BJ (cell line): ENCODE data around the gene TMEM198. TPM values are rescaled to one million over a fixed set of nuclear protein-coding genes. Genes with fewer than 3 reads are reported as not detected.

Experiments used
- CTCF ChIA-PET: fragments of 350-600 bp; formaldehyde crosslinking; extraction: SDS; loops from one replicate; lab custom pipeline; 2021; ENCODE audit warnings: antibody characterized with exemption, inconsistent platforms; lab: Yijun Ruan, JAX
- POLR2A ChIA-PET: fragments of 300-600 bp; sonication (Branson Sonifier 250); formaldehyde crosslinking; extraction: SDS; loops from one replicate; lab custom pipeline; 2021; ENCODE audit warnings: antibody characterized with exemption; lab: Charles Lee
- DNase-seq: peaks from one replicate; pipeline ENCODE4 v3.0.0-alpha.2; 2011; ENCODE audit warnings: low read depth
- H3K27me3 ChIP-seq: 2 replicates; pipeline ENCODE4 v1.6.0; 2011; ENCODE audit warnings: low read length; ENCODE audit not compliant: control insufficient read depth, insufficient read depth
- H3K36me3 ChIP-seq: 2 replicates; pipeline ENCODE4 v1.5.1; 2011; ENCODE audit warnings: low read length; ENCODE audit not compliant: control insufficient read depth, insufficient read depth
- H3K4me3 ChIP-seq: 2 replicates; pipeline ENCODE4 v1.5.1; 2011; ENCODE audit warnings: low read depth, mild to moderate bottlenecking, control low read depth, low read length
- polyA plus RNA-seq: library from polyadenylated mRNA; depleted of rRNA; stranded (reverse); fragments of >200 nt; gene quantifications from 2 replicates; pipeline ENCODE4 v1.2.3, GENCODE V29; 2011
- TF ChIP-seq, protein P1 (sequence below): IDR thresholded peaks from 2 replicates; pipeline ENCODE4 v1.5.1; 2011; ENCODE audit warnings: low read depth, mild to moderate bottlenecking, control low read depth, inconsistent platforms, low read length, moderate library complexity; ENCODE audit not compliant: insufficient read depth

The TMEM198 gene
- polyA plus RNA-seq, 1 experiment: 4.0 TPM

DNA sequence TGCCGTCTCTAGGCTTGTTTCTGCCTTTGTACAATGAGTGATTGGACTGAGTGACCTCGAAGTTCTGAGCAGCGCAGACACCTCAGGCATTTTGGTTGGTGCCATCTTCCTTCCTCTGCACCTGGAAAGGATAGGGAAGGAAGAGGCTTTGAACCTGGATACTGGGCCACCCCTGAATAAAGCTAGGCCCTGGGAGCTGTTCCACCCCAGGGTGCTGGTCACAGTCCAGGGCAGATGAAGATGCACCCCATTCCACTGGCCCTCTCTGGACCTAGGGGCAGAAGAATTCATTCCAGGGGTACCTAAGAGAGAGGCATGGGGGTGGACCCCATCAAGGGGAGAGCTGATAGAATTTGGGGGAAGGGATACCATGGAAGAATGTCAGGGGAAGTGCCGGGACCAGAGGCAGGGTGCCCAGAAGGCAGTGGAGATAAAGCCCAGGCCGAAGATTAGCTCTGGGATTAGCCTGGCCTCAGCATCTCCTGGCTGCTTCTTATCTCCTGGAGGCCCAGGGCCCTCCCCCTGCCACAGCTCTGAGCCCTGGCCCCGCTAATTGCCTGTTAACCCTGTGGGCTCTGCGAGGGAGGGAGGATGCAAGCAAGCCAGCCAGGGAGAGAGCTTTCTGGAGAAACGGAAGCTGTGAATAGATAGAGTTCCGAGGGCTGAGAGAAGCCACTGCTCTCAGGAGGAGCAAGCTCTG, 18.1 kb upstream of the TMEM198 start:
- CTCF ChIA-PET: interaction anchor here (1.9 to 42.0 kb wide), 4 partner anchors 3 to 122 kb away, joined by 6 to 872 read pairs (median 582); partner anchors contain the start of genes ASIC4, CHPF, GMPPA and TMEM198
- Histone ChIP-seq H3K36me3 (no peaks in the 10 kb centered on the region), H3K27me3 (peaks cover 12% of the 10 kb centered on the region), H3K4me3 (no peak overlapping the region)
- TF ChIP-seq, protein P1, sequence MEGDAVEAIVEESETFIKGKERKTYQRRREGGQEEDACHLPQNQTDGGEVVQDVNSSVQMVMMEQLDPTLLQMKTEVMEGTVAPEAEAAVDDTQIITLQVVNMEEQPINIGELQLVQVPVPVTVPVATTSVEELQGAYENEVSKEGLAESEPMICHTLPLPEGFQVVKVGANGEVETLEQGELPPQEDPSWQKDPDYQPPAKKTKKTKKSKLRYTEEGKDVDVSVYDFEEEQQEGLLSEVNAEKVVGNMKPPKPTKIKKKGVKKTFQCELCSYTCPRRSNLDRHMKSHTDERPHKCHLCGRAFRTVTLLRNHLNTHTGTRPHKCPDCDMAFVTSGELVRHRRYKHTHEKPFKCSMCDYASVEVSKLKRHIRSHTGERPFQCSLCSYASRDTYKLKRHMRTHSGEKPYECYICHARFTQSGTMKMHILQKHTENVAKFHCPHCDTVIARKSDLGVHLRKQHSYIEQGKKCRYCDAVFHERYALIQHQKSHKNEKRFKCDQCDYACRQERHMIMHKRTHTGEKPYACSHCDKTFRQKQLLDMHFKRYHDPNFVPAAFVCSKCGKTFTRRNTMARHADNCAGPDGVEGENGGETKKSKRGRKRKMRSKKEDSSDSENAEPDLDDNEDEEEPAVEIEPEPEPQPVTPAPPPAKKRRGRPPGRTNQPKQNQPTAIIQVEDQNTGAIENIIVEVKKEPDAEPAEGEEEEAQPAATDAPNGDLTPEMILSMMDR: no peak
- POLR2A ChIA-PET: interaction anchor here (0.6 kb wide), 1 partner anchor 107 kb away, joined by 3 read pairs; the partner anchor contains the start of gene DES
- no peak for DNase-seq

DNA sequence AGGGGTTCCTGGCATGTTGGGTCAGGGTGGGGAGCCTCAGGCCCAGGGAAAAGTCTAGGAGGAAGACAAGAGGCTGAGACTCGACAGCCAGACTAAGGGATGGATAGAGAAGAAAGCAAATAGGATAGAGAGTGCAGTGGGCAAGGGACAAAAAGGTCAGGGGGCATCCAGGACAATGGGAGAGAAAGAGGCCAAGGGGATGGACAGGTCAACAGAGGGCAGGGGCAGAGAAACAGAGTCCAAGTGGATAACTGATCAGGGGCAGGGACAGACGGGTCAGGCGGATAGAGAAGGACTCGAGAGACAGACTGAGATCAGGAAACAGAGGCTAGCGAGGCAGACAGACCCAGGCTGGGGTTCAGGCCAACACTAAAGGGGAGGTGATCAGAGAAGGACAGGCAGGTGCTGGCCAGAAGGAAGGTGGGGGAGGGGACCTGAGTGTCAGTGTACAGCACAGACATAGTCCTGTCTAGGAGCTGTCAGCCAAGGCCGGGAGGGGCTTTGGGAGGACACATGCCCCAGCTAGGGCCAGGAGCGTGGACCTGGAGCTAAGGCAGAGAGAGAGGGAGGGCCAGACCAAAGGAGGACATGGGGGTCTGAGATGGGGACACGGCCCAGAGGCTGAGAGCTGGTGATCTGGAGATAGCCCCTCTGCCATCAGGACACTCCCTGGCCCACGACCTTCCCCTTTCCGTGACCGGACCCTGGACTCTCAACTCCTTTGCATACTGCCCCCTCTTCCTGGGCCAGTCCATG, 17.3 kb upstream of the TMEM198 start:
- Histone ChIP-seq H3K36me3 (no peaks in the 10 kb centered on the region), H3K27me3 (peaks cover 12% of the 10 kb centered on the region), H3K4me3 (no peak overlapping the region)
- no peak for DNase-seq
- CTCF ChIA-PET: interaction anchor here (0.8 to 42.0 kb wide), 7 partner anchors 2 to 367 kb away, joined by 3 to 872 read pairs (median 6); partner anchors contain the start of genes ASIC4, CHPF, GMPPA and TMEM198
- TF ChIP-seq, protein P1: no peak
- POLR2A ChIA-PET: interaction anchor here (0.6 kb wide), 1 partner anchor 108 kb away, joined by 3 read pairs; the partner anchor contains the start of gene DES

DNA sequence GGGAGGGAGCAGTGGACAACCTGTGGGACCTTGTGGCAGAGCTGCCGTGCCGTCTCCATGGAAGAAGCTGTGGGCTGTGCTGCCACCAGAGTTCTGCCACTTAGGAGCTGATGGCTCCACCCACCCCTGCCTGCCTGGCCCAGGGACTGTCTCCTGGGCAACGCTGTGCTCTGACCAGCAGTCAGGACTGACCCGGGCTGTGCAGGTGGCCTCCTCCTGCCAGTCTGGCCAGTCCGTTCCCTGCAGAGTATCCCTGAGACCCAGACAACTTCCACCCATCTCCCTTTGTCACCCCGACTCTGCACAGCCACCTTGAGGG, 16.8 kb upstream of the TMEM198 start:
- Histone ChIP-seq H3K4me3 (no peak overlapping the region), H3K27me3 (peaks cover 12% of the 10 kb centered on the region), H3K36me3 (no peaks in the 10 kb centered on the region)
- TF ChIP-seq, protein P1: no peak
- POLR2A ChIA-PET: no interaction called here
- no peak for DNase-seq
- CTCF ChIA-PET: interaction anchor here (0.9 to 42.0 kb wide), 6 partner anchors 1 to 368 kb away, joined by 3 to 872 read pairs (median 148); partner anchors contain the start of genes ASIC4, CHPF, GMPPA and TMEM198

DNA sequence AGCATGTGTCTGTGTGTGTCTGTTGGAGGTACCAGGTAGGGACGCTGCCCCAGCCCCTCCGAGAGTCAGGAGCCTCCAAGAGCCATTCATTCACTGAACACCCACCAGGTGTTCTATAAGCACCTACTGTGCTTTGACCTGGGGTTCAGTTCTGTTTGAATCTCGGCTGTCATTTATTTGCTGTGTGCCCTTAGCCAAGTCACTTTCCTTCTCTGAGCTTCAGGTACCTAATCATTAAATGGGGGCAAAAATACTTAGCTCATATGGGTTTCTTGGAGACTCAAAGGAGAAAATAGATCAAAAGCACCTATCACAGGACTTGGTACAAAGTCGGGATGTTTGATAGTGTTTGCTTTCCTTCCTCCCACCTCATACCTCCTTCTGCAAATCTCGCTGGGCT, 16.4 kb upstream of the TMEM198 start:
- POLR2A ChIA-PET: interaction anchor here (0.8 kb wide), 1 partner anchor 144 kb away, joined by 3 read pairs; no protein-coding TSS in a partner anchor
- Histone ChIP-seq H3K36me3 (no peaks in the 10 kb centered on the region), H3K27me3 (peaks cover 13% of the 10 kb centered on the region), H3K4me3 (no peak overlapping the region)
- CTCF ChIA-PET: interaction anchor here (0.6 to 42.0 kb wide), 9 partner anchors 1 to 368 kb away, joined by 3 to 872 read pairs (median 4); partner anchors contain the start of genes ASIC4, CHPF, GMPPA and TMEM198
- no peak for DNase-seq
- TF ChIP-seq, protein P1: no peak
